HCT116 (cell line): ENCODE results near the gene CD3D. TPM values are rescaled to one million over a fixed set of nuclear protein-coding genes. Genes with fewer than 3 reads are reported as not detected.

Experiments used
- ATAC-seq: fragments of 200-7000 bp; cut with Tn5 transposase; 2 replicates; pipeline ENCODE4 v1.9.1; 2020; ENCODE audit warnings: mild to moderate bottlenecking, moderate library complexity
- BruUV-seq: library from RNA; stranded (reverse); fragments of 400-500 nt; replicated peaks from 2 replicates; lab custom pipeline; 2021; lab: Mats Ljungman, UMichigan
- CTCF ChIA-PET: fragments of 300-600 bp; sonication (Branson Sonifier 250); formaldehyde crosslinking; loops from one replicate; lab custom pipeline; 2021; ENCODE audit warnings: antibody characterized with exemption; lab: Charles Lee
- POLR2A ChIA-PET: fragments of 300-600, 350-600 bp; sonication (Branson Sonifier 250); formaldehyde crosslinking; loops from one replicate; lab custom pipeline; 2021; ENCODE audit warnings: antibody characterized with exemption; lab: Charles Lee
- RAD21 ChIA-PET, 2 experiments: fragments of 300-600 bp; sonication (Branson Sonifier 250); formaldehyde crosslinking; loops; one replicate each; lab custom pipeline; 2023; ENCODE audit warnings: low total read pairs in 2 of 2; ENCODE audit not compliant: uncharacterized antibody in 2 of 2, unreplicated experiment in 2 of 2, low non-redundant PET in 1 of 2; lab: Charles Lee
- DNase-seq: peaks from one replicate; pipeline ENCODE4 v3.0.0-alpha.2; 2010; ENCODE audit warnings: low read depth, low spot score
- H2AFZ ChIP-seq: fragments of 200-600 bp; shearing (Covaris generic), sonication (generic); 2 replicates; pipeline ENCODE4 v1.6.1; 2017; ENCODE audit warnings: low read depth, mixed run types, mixed read lengths, antibody characterized with exemption, low read length; ENCODE audit not compliant: poor library complexity, severe bottlenecking
- H3K27ac ChIP-seq: 2 replicates; pipeline ENCODE4 v1.5.1; 2012; ENCODE audit warnings: low read depth, low read length
- H3K27me3 ChIP-seq: fragments of 200-600 bp; sonication (generic); 2 replicates; pipeline ENCODE4 v1.6.1; 2016; ENCODE audit warnings: mixed run types, low read length, mixed read lengths; ENCODE audit not compliant: insufficient read depth
- H3K36me3 ChIP-seq, 2 experiments: fragments of 200-500 bp in 1 of 2; fragments of 200-600 bp in 1 of 2; sonication (Bioruptor generic) in 1 of 2; sonication (generic) in 1 of 2; 2 replicates each; pipeline versions ENCODE4 v1.5.1 to v1.6.1; 2014 to 2016; ENCODE audit warnings: low read length in 2 of 2, inconsistent platforms in 1 of 2, mixed read lengths in 1 of 2, mixed run types in 1 of 2; ENCODE audit not compliant: insufficient read depth in 2 of 2, control insufficient read depth in 1 of 2
- H3K4me1 ChIP-seq, 2 experiments: fragments of 200-600 bp in 1 of 2; sonication (generic) in 1 of 2; 2 replicates each; pipeline versions ENCODE4 v1.5.1 to v1.6.1; 2012 to 2017; ENCODE audit warnings: low read length in 2 of 2, inconsistent platforms in 1 of 2, mild to moderate bottlenecking in 1 of 2, mixed read lengths in 1 of 2, mixed run types in 1 of 2, moderate library complexity in 1 of 2; ENCODE audit not compliant: insufficient read depth in 2 of 2, control insufficient read depth in 1 of 2
- H3K4me2 ChIP-seq: fragments of 200-600 bp; sonication (generic); 2 replicates; pipeline ENCODE4 v1.6.1; 2017; ENCODE audit warnings: mixed run types, low read length, mixed read lengths
- H3K4me3 ChIP-seq, 2 experiments: fragments of 200-600 bp in 1 of 2; sonication (generic) in 1 of 2; replicated peaks in 1 of 2; 2 replicates each; pipeline ENCODE4 v1.5.1; 2011 to 2016; ENCODE audit warnings: low read length in 2 of 2, control low read depth in 1 of 2, low read depth in 1 of 2, mild to moderate bottlenecking in 1 of 2, mixed read lengths in 1 of 2, mixed run types in 1 of 2
- H3K79me2 ChIP-seq: fragments of 200-600 bp; sonication (generic); 2 replicates; pipeline ENCODE4 v1.6.1; 2017; ENCODE audit warnings: mild to moderate bottlenecking, mixed run types, low read length, moderate library complexity, mixed read lengths; ENCODE audit not compliant: insufficient read depth
- H3K9ac ChIP-seq: fragments of 200-600 bp; sonication (generic); 2 replicates; pipeline ENCODE4 v1.6.1; 2016; ENCODE audit warnings: low read length, mixed read lengths
- H3K9me2 ChIP-seq: fragments of 200-600 bp; sonication (generic), shearing (Covaris generic); 2 replicates; pipeline ENCODE4 v1.6.1; 2017; ENCODE audit warnings: mixed run types, mild to moderate bottlenecking, moderate library complexity; ENCODE audit not compliant: insufficient read depth
- H3K9me3 ChIP-seq, 2 experiments: fragments of 200-500 bp in 1 of 2; fragments of 200-600 bp in 1 of 2; sonication (Bioruptor generic) in 1 of 2; sonication (generic) in 1 of 2; 2 replicates each; pipeline ENCODE4 v1.6.1; 2014 to 2017; ENCODE audit warnings: low read length in 2 of 2, mixed read lengths in 2 of 2, inconsistent platforms in 1 of 2, low read depth in 1 of 2, mild to moderate bottlenecking in 1 of 2, mixed run types in 1 of 2, moderate library complexity in 1 of 2; ENCODE audit not compliant: control insufficient read depth in 1 of 2, insufficient read depth in 1 of 2
- H4K20me1 ChIP-seq: fragments of 200-600 bp; sonication (generic), shearing (Covaris generic); 2 replicates; pipeline ENCODE4 v1.6.1; 2017; ENCODE audit warnings: mixed run types, mild to moderate bottlenecking, moderate library complexity; ENCODE audit not compliant: insufficient read depth
- ATF3 ChIP-seq: IDR thresholded peaks from 2 replicates; pipeline ENCODE4 v1.6.1; 2012
- ELF1 ChIP-seq: IDR thresholded peaks from 2 replicates; pipeline ENCODE4 v1.6.1; 2012; ENCODE audit warnings: low read depth, borderline replicate concordance
- EZH2phosphoT487 ChIP-seq: fragments of 200-600 bp; IDR thresholded peaks from 2 replicates; pipeline ENCODE4 v1.6.1; 2018; ENCODE audit warnings: antibody characterized with exemption, borderline replicate concordance
- FOSL1 ChIP-seq: IDR thresholded peaks from 2 replicates; pipeline ENCODE4 v1.6.1; 2012; ENCODE audit warnings: low read depth
- JUND ChIP-seq: IDR thresholded peaks from 2 replicates; pipeline ENCODE4 v1.6.1; 2012
- MAX ChIP-seq: IDR thresholded peaks from 2 replicates; pipeline ENCODE4 v1.6.1; 2012
- POLR2A ChIP-seq: IDR thresholded peaks from 2 replicates; pipeline ENCODE4 v1.7.0; 2011; ENCODE audit warnings: borderline replicate concordance; ENCODE audit not compliant: insufficient read depth, insufficient read length; ENCODE audit errors: extremely low read depth
- RAD21 ChIP-seq: IDR thresholded peaks from 2 replicates; pipeline ENCODE4 v1.6.1; 2012; ENCODE audit warnings: low read depth, mild to moderate bottlenecking
- REST ChIP-seq: IDR thresholded peaks from 2 replicates; pipeline ENCODE4 v1.6.1; 2012; ENCODE audit warnings: low read depth
- SRF ChIP-seq: IDR thresholded peaks from 2 replicates; pipeline ENCODE4 v1.6.1; 2012; ENCODE audit warnings: low read depth
- TCF7L2 ChIP-seq: IDR thresholded peaks from 2 replicates; pipeline ENCODE4 v1.7.0; 2011; ENCODE audit warnings: borderline replicate concordance, inconsistent platforms; ENCODE audit not compliant: insufficient read depth, insufficient read length; ENCODE audit errors: extremely low read depth
- YY1 ChIP-seq: IDR thresholded peaks from 2 replicates; pipeline ENCODE4 v1.6.1; 2011; ENCODE audit warnings: low read length, low read depth, moderate library complexity, mild to moderate bottlenecking; ENCODE audit not compliant: insufficient replicate concordance; ENCODE audit errors: extremely low read depth
- ZFX ChIP-seq: fragments of 450-650 bp; IDR thresholded peaks from 2 replicates; pipeline ENCODE4 v1.6.1; 2017
- ZNF274 ChIP-seq: fragments of 200-500 bp; sonication (Bioruptor generic); IDR thresholded peaks from 2 replicates; pipeline ENCODE4 v1.6.1; 2014; ENCODE audit warnings: mild to moderate bottlenecking, low read depth, low read length, inconsistent platforms
- intact Hi-C: fragments of 100-400 bp; cut with micrococcal nuclease; formaldehyde crosslinking; loops from 2 replicates; pipeline ENCODE4 v1.10.0; 2022
- total RNA-seq: library from RNA; stranded (reverse); gene quantifications from one replicate; pipeline ENCODE4 v1.2.1, GENCODE V29; 2021; ENCODE audit not compliant: unreplicated experiment

The CD3D gene
- total RNA-seq, 1 experiment from 2014 or later = 1.0 TPM

GRCh38 chr11:118373871-118374270 is 31.4 kb upstream of the CD3D start:
- Histone ChIP-seq H2AFZ (no peak overlapping the region), H3K9ac (no peak overlapping the region), H3K9me2 (no peaks in the 10 kb centered on the region), H3K79me2 (no peaks in the 10 kb centered on the region), H4K20me1 (no peaks in the 10 kb centered on the region), H3K4me1 (no peaks in the 10 kb centered on the region), H3K9me3 (no peaks in the 10 kb centered on the region), H3K27me3 (no peaks in the 10 kb centered on the region), H3K4me2 (no peak overlapping the region), H3K36me3 (peaks cover 48 to 56% of the 10 kb centered on the region in 2 experiments), H3K27ac (no peak overlapping the region), H3K4me3 (no peak overlapping the region)
- no peak for ATAC-seq
- TF ChIP-seq REST (no peak), JUND (no peak), FOSL1 (no peak), ZNF274 (no peak), POLR2A (no peak), TCF7L2 (no peak), MAX (no peak), ELF1 (no peak), ATF3 (no peak), ZFX (no peak), EZH2phosphoT487 (no peak), RAD21 (no peak), SRF (no peak), YY1 (no peak)
- intact Hi-C loops = no loop called here
- ChIA-PET POLR2A (no interaction called here), CTCF (no interaction called here), RAD21 (no interaction called here)
- DNase-seq = no peak
- no TSS peak for BruUV-seq
